A673 (cell line): ENCODE data around the gene EPN1. TPM values are rescaled to one million over a fixed set of nuclear protein-coding genes. Genes with fewer than 3 reads are reported as not detected.

Source experiments
- BruUV-seq: library from RNA; stranded (reverse); fragments of 400-500 nt; replicated peaks from 2 replicates; lab custom pipeline; 2021; lab: Mats Ljungman, UMichigan
- CTCF ChIA-PET: fragments of 300-600 bp; sonication (Branson Sonifier 250); formaldehyde crosslinking; loops from one replicate; lab custom pipeline; 2022; ENCODE audit warnings: antibody characterized with exemption; lab: Charles Lee
- POLR2A ChIA-PET: fragments of 300-600 bp; sonication (Branson Sonifier 250); formaldehyde crosslinking; loops from one replicate; lab custom pipeline; 2022; ENCODE audit warnings: antibody characterized with exemption; ENCODE audit not compliant: low non-redundant PET; lab: Charles Lee
- DNase-seq: peaks from one replicate; pipeline ENCODE4 v3.0.0-alpha.2; 2015; ENCODE audit warnings: low spot score
- H3K27ac ChIP-seq: fragments of 200-600 bp; sonication (generic); 2 replicates; pipeline ENCODE4 v1.5.1; 2016; ENCODE audit warnings: mixed run types, low read depth, mild to moderate bottlenecking, mixed read lengths, antibody characterized with exemption, low read length; ENCODE audit not compliant: poor library complexity, severe bottlenecking
- H3K27me3 ChIP-seq: fragments of 200-600 bp; sonication (generic); replicated peaks from 2 replicates; pipeline ENCODE4 v1.6.1; 2017; ENCODE audit warnings: mixed run types, low read depth, mild to moderate bottlenecking, mixed read lengths, antibody characterized with exemption, low read length; ENCODE audit not compliant: insufficient read depth, poor library complexity
- H3K36me3 ChIP-seq: fragments of 200-600 bp; sonication (generic); 2 replicates; pipeline ENCODE4 v1.6.1; 2016; ENCODE audit warnings: mixed run types, mild to moderate bottlenecking, mixed read lengths, antibody characterized with exemption, low read length; ENCODE audit not compliant: insufficient read depth, poor library complexity, severe bottlenecking
- H3K4me1 ChIP-seq: fragments of 200-600 bp; sonication (generic); 2 replicates; pipeline ENCODE4 v1.6.1; 2017; ENCODE audit warnings: mixed run types, mild to moderate bottlenecking, mixed read lengths, antibody characterized with exemption, low read length; ENCODE audit not compliant: insufficient read depth, poor library complexity, severe bottlenecking
- H3K4me3 ChIP-seq: fragments of 200-600 bp; sonication (generic); 2 replicates; pipeline ENCODE4 v1.5.1; 2016; ENCODE audit warnings: low read depth, mixed run types, mild to moderate bottlenecking, mixed read lengths, low read length; ENCODE audit not compliant: poor library complexity, severe bottlenecking
- H3K9me3 ChIP-seq: fragments of 200-600 bp; sonication (generic); 2 replicates; pipeline ENCODE4 v1.6.1; 2016; ENCODE audit warnings: mixed run types, low read depth, mild to moderate bottlenecking, mixed read lengths, antibody characterized with exemption, low read length; ENCODE audit not compliant: poor library complexity, severe bottlenecking
- EZH2 ChIP-seq: fragments of 200-600 bp; sonication (generic); IDR thresholded peaks from 2 replicates; pipeline ENCODE4 v1.6.1; 2017; ENCODE audit warnings: borderline replicate concordance, low read depth, mild to moderate bottlenecking, mixed read lengths, antibody characterized with exemption, low read length; ENCODE audit not compliant: poor library complexity, severe bottlenecking
- intact Hi-C: fragments of 100-400 bp; cut with micrococcal nuclease; formaldehyde crosslinking; loops from one replicate; pipeline ENCODE4 v1.10.0; 2022; ENCODE audit not compliant: unreplicated experiment
- total RNA-seq: library from RNA; stranded (reverse); gene quantifications from 2 replicates; pipeline ENCODE4 v1.2.3, GENCODE V29; 2021
- TF ChIP-seq, protein P1 (sequence below): fragments of 300-800, 200-600 bp; sonication (generic); conservative IDR thresholded peaks from 2 replicates; pipeline ENCODE4 v1.5.1; 2017; ENCODE audit warnings: low read depth, mild to moderate bottlenecking, antibody characterized with exemption, low read length, moderate library complexity, mixed read lengths

Gene EPN1
- total RNA-seq, 1 experiment from 2014 or later: 178 TPM

DNA sequence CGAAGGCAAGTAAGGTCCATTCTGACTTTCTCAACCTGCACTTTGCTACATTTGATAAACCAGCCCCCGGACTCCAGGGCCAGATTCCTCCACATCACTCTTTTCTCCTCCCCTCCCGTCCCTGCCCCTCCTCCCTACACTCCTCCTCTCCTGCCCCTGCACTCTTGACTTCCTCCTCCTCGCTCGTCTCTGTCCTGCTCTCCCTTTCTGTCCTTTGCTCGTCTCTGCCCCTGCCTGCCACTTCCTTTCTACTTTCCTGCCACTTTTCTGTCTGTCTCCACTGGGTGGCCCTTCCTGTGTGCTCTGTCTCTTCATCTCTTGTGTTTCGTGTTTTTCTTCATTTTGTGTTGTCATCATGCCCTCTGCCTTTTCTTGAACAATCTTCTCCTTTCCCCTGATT, 13.2 kb upstream of the EPN1 start:
- POLR2A ChIA-PET: no interaction called here
- no peaks in the 10 kb centered on the region for H3K9me3 ChIP-seq
- H3K4me3 ChIP-seq: no peak overlapping the region
- no TSS peak for BruUV-seq
- peaks cover 71% of the 10 kb centered on the region for H3K36me3 ChIP-seq
- H3K27me3 ChIP-seq: no peaks in the 10 kb centered on the region
- CTCF ChIA-PET: no interaction called here
- no peak for TF ChIP-seq EZH2
- TF ChIP-seq, protein P1, sequence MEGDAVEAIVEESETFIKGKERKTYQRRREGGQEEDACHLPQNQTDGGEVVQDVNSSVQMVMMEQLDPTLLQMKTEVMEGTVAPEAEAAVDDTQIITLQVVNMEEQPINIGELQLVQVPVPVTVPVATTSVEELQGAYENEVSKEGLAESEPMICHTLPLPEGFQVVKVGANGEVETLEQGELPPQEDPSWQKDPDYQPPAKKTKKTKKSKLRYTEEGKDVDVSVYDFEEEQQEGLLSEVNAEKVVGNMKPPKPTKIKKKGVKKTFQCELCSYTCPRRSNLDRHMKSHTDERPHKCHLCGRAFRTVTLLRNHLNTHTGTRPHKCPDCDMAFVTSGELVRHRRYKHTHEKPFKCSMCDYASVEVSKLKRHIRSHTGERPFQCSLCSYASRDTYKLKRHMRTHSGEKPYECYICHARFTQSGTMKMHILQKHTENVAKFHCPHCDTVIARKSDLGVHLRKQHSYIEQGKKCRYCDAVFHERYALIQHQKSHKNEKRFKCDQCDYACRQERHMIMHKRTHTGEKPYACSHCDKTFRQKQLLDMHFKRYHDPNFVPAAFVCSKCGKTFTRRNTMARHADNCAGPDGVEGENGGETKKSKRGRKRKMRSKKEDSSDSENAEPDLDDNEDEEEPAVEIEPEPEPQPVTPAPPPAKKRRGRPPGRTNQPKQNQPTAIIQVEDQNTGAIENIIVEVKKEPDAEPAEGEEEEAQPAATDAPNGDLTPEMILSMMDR: no peak
- intact Hi-C loops: no loop called here
- no peak overlapping the region for H3K27ac ChIP-seq
- DNase-seq: no peak
- peaks cover 18% of the 10 kb centered on the region for H3K4me1 ChIP-seq

DNA sequence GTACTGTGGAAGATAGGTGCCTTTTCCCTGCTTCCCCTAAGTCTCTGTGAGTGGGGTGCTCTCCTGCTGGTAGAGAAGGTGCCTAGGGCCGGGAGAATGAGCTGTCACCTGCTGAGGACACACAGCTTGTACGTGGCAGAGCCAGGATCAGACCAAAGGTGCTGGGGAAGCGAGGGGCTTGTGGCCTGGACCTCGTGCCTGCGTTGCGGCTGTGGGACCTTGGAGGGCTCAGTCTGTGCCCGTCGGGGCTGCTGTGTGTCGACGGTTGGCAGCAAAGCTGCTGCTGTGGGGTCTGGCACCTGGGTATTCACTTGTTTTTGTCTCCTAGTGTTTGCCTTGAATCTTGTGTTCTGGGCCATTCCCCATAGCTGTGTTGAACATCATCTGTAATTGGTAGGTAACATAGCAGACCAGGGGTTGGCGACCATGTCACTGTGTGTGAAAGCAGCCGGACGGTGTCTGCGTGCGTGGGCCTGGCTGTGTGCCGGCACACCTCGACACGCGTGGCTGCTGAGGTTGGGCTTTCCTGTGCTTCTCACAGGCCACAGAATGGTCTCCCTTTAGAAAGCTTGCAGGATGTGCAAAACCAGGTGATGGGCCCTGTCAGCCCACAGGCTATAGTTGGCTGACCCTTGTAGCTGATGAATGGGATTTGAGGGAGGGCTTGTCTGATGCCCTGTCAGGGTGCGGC, 11.0 kb upstream of the EPN1 start:
- H3K27me3 ChIP-seq: no peaks in the 10 kb centered on the region
- intact Hi-C loops: no loop called here
- ChIA-PET POLR2A (no interaction called here), CTCF (no interaction called here)
- BruUV-seq: no TSS peak
- no peak overlapping the region for H3K4me3 ChIP-seq
- H3K36me3 ChIP-seq: peaks cover 90% of the 10 kb centered on the region
- no peaks in the 10 kb centered on the region for H3K4me1 ChIP-seq
- H3K27ac ChIP-seq: no peak overlapping the region
- TF ChIP-seq, protein P1: no peak
- TF ChIP-seq EZH2: no peak
- H3K9me3 ChIP-seq: no peaks in the 10 kb centered on the region
- no peak for DNase-seq

DNA sequence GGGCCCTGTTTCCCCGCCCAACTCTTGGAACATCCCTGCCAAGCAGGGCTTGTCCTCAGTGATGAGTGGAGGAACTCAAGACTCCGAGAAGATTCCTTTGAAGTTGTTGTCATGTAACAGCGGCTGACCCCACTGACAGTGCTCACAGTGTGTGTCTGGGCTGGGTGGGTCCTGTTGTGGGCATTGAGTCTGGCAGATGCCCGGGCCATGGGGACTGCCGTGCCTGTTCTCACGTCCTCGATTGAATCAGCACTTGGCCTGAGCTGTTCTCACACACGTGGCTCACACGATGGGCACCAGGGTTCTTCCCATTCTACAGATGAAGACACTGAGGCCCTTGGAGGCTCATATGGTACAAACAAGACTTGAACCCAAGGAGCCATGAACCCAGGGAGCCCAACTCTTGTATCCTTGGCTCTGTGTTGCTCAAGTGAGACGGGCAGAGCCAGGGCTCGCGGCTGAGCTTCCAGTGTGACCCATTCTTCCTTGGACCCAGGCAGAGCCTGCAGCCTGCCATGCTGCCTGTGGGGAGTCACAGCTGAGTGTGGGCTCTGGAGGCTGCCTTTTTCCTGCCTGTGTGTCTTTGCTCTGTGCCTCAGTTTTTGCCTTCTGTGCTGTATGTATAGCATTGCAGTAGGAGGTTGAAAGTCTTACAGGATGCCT, 8.6 kb upstream of the EPN1 start:
- no peak overlapping the region for H3K27ac ChIP-seq
- no peak for TF ChIP-seq EZH2
- TF ChIP-seq, protein P1: no peak
- CTCF ChIA-PET: no interaction called here
- POLR2A ChIA-PET: no interaction called here
- H3K4me3 ChIP-seq: no peak overlapping the region
- peaks cover 23% of the 10 kb centered on the region for H3K4me1 ChIP-seq
- DNase-seq: no peak
- BruUV-seq: no TSS peak
- no peaks in the 10 kb centered on the region for H3K9me3 ChIP-seq
- peaks cover 86% of the 10 kb centered on the region for H3K36me3 ChIP-seq
- no peaks in the 10 kb centered on the region for H3K27me3 ChIP-seq
- intact Hi-C loops: no loop called here
